ENCODE measurements around the gene TMEM178B. TPM values are rescaled to one million over a fixed set of nuclear protein-coding genes. Genes with fewer than 3 reads are reported as not detected.
"Not testable (repeated sequence)": the region's sequence is repeated elsewhere in the genome, so short reads cannot be mapped to it uniquely, and the experiment has no call there.

TMEM178B gene
- total and polyA plus RNA-seq, 2 of the 13 experiments (the other 11 are each of a cell fraction or from before 2014, with no cell fraction given), result 0.01 to 0.02 TPM

DNA sequence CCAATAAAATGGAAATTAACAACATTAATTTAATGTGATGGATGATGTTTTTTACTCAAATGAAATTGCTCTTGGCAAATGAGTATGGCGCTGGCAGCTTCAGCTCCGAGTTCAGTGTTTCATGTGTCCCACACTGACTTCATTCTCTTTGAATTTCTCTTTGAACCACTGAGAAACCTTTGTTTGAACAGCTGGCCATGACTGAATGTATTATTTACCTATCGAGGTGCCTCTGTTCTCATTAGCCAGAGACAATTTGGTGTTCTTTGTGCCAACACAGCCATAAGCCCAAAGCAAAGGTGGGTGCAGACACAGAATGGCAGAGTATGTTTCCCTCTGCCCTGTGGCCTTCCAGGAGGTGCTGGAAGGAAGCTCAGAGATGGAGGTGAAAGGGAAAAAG, 42.1 kb downstream of the TMEM178B start:
- Histone ChIP-seq H3K9ac (ENCODE audit: insufficient read depth, low read depth, low read length) (no peak overlapping the region), H3K9me3 (ENCODE audit: low read length) (no peaks in the 10 kb centered on the region), H3K79me2 (ENCODE audit: insufficient read depth, low read length) (no peaks in the 10 kb centered on the region), H4K20me1 (ENCODE audit: insufficient read depth, low read length) (no peaks in the 10 kb centered on the region), H3K4me2 (ENCODE audit: low read depth, low read length) (no peak overlapping the region), H3K36me3 (replicated peaks in 1 of 2; ENCODE audit: control insufficient read depth in 1 of 2, insufficient read depth in 2 of 2, low read length in 2 of 2) (no peaks in the 10 kb centered on the region), H3K27me3 (ENCODE audit: control insufficient read depth in 1 of 2, insufficient read depth in 2 of 2, low read length in 2 of 2) (no peaks in the 10 kb centered on the region), H3K27ac (ENCODE audit: extremely low read length, insufficient read depth, low read length) (no peak overlapping the region), H3K4me1 (ENCODE audit: insufficient read depth, low read length) (no peaks in the 10 kb centered on the region), H2AFZ (ENCODE audit: low read length) (no peak overlapping the region), H3K4me3 (replicated peaks in 1 of 3; ENCODE audit: insufficient read depth in 1 of 3, low read depth in 2 of 3, low read length in 3 of 3) (no peak overlapping the region)
- POLR2A ChIA-PET, result no interaction called here
- CTCF ChIA-PET (ENCODE audit: low intra/inter-chr PET ratio, low total read pairs), result no interaction called here
- intact Hi-C loops (cut with micrococcal nuclease; ENCODE audit: unreplicated experiment) (no loop called here), in situ Hi-C loops (cut with HindIII; ENCODE audit: extremely low pct_ligation_motif_present, low pct_unique_long_range_greater_than_20kb) (no loop called here)
- no peak for DNase-seq (ENCODE audit: low spot score)
- BruUV-seq (replicated peaks), result no TSS peak
- WGBS (ENCODE audit: low lambda C conversion rate), result 4% methylated on average over 3 of the region's 3 CpGs
- no peak for FAIRE-seq
- no peak for ATAC-seq
- TF ChIP-seq RXRB (CRISPR knock-in tag; IDR thresholded peaks at IDR 0.05; ENCODE audit: borderline replicate concordance) (no peak), TFAP4 (IDR thresholded peaks at IDR 0.05; ENCODE audit: borderline replicate concordance, low read depth) (peak; percentile 86)

DNA sequence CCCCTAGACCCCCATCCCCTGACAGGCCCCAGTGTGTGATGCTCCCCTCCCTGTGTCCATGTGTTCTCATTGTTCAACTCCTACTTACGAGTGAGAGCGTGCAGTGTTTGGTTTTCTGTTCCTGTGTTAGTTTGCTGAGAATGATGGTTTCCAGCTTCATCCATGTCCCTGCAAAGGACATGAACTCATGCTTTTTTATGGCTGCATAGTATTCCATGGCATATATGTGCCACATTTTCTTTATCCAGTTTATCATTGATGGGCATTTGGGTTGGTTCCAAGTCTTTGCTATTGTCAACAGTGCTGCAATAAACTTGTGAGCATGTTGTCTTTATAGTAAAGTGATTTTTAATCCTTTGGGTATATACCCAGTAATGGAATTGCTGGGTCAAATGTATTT, 42.8 kb downstream of the TMEM178B start:
- H3K27me3 ChIP-seq (ENCODE audit: control insufficient read depth in 1 of 2, insufficient read depth in 2 of 2, low read length in 2 of 2); FAIRE-seq; H3K4me1 ChIP-seq (ENCODE audit: insufficient read depth, low read length); H3K9me3 ChIP-seq (ENCODE audit: low read length); H2AFZ ChIP-seq (ENCODE audit: low read length); H3K36me3 ChIP-seq (replicated peaks in 1 of 2; ENCODE audit: control insufficient read depth in 1 of 2, insufficient read depth in 2 of 2, low read length in 2 of 2); H4K20me1 ChIP-seq (ENCODE audit: insufficient read depth, low read length); in situ Hi-C loops (cut with HindIII; ENCODE audit: extremely low pct_ligation_motif_present, low pct_unique_long_range_greater_than_20kb); H3K27ac ChIP-seq (ENCODE audit: extremely low read length, insufficient read depth, low read length); H3K4me2 ChIP-seq (ENCODE audit: low read depth, low read length); intact Hi-C loops (cut with micrococcal nuclease; ENCODE audit: unreplicated experiment); BruUV-seq (replicated peaks); H3K79me2 ChIP-seq (ENCODE audit: insufficient read depth, low read length); CTCF ChIA-PET (ENCODE audit: low intra/inter-chr PET ratio, low total read pairs); DNase-seq (ENCODE audit: low spot score); POLR2A ChIA-PET; ATAC-seq; H3K9ac ChIP-seq (ENCODE audit: insufficient read depth, low read depth, low read length); H3K4me3 ChIP-seq (replicated peaks in 1 of 3; ENCODE audit: insufficient read depth in 1 of 3, low read depth in 2 of 3, low read length in 3 of 3): not testable (repeated sequence)
- WGBS (ENCODE audit: low lambda C conversion rate), result 65% methylated on average over 2 of the region's 2 CpGs

Data from HepG2 (cell line).